ENCODE data around the gene LCP2. TPM values are rescaled to one million over a fixed set of nuclear protein-coding genes. Genes with fewer than 3 reads are reported as not detected.

The LCP2 gene
- polyA plus RNA-seq, 2 of the 4 experiments (the other 2 are of a cell fraction): not detected

DNA sequence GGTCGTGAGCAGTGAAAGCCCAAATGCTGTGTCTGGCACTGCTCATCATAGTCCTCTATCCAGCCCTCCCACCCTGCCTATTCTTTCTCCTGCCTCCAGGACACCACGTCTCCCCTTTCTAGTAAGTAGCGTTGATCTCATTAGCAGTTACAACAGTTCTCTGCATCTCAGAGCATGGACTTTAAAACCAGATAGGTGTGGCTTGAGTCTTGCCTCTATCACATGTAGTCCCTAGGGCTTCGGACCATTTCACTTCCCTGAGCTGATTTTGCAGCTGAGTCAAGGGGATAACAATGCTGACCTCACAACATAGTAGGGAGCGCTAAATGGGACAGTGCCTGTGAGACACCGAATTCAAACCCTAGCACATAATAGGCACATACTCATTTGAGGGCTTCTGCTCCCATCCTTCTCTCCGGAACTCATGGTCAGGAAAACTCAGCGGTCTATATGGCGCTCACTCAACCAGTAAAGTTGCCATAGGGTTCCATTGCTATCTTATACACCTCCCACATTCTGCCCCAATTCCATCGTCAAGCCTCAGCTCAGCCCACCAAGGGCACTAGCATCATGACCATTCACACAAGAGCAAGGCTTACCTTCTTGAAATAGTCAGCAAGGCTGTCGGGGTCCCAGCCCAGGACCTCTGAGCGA is 515 bp downstream of the LCP2 start:
- no peak overlapping the region for H3K4me2 ChIP-seq
- no peaks in the 10 kb centered on the region for H3K9me3 ChIP-seq
- DNase-seq (ENCODE audit: low read depth in 1 of 2, low spot score in 1 of 2) (no peak), FAIRE-seq (no peak), ATAC-seq (no peak)
- 59% methylated on average over 12 of the region's 12 CpGs for WGBS (ENCODE audit: missing lambda C conversion rate)
- ChIA-PET POLR2A (no interaction called here), CTCF (interaction anchor here (0.9 to 1.5 kb wide), 2 partner anchors 81 to 341 kb away, joined by 3 read pairs; no protein-coding TSS in a partner anchor)
- no peak overlapping the region for H3K27ac ChIP-seq
- no peak overlapping the region for H3K4me3 ChIP-seq
- TF ChIP-seq EHMT2 (IDR thresholded peaks at IDR 0.05; ENCODE audit: low read depth) (no peak), POLR2AphosphoS2 (conservative IDR thresholded peaks at IDR 0.05; ENCODE audit: low read length) (no peak), MAFK (IDR thresholded peaks at IDR 0.05; ENCODE audit: partially characterized antibody) (no peak), FOSB (CRISPR knock-in tag; IDR thresholded peaks at IDR 0.05) (no peak), ZC3H11A (IDR thresholded peaks at IDR 0.05) (no peak), TFCP2L1 (CRISPR knock-in tag; IDR thresholded peaks at IDR 0.05) (no peak), JUNB (IDR thresholded peaks at IDR 0.05) (no peak), CHD2 (IDR thresholded peaks at IDR 0.05; ENCODE audit: low read length, partially characterized antibody) (no peak), HOXA7 (CRISPR knock-in tag; IDR thresholded peaks at IDR 0.05) (no peak), CHD4 (IDR thresholded peaks at IDR 0.05; ENCODE audit: borderline replicate concordance) (no peak), ZSCAN20 (CRISPR knock-in tag; IDR thresholded peaks at IDR 0.05) (no peak), HOXB13 (CRISPR knock-in tag; IDR thresholded peaks at IDR 0.05; ENCODE audit: low read depth) (no peak), RNF2 (IDR thresholded peaks at IDR 0.05; ENCODE audit: borderline replicate concordance, low read depth) (no peak), PHF8 (IDR thresholded peaks at IDR 0.05; ENCODE audit: borderline replicate concordance, low read depth) (no peak), HOXB5 (CRISPR knock-in tag; IDR thresholded peaks at IDR 0.05) (no peak), SMC3 (IDR thresholded peaks at IDR 0.05) (no peak)
- TF ChIP-seq, protein P1, sequence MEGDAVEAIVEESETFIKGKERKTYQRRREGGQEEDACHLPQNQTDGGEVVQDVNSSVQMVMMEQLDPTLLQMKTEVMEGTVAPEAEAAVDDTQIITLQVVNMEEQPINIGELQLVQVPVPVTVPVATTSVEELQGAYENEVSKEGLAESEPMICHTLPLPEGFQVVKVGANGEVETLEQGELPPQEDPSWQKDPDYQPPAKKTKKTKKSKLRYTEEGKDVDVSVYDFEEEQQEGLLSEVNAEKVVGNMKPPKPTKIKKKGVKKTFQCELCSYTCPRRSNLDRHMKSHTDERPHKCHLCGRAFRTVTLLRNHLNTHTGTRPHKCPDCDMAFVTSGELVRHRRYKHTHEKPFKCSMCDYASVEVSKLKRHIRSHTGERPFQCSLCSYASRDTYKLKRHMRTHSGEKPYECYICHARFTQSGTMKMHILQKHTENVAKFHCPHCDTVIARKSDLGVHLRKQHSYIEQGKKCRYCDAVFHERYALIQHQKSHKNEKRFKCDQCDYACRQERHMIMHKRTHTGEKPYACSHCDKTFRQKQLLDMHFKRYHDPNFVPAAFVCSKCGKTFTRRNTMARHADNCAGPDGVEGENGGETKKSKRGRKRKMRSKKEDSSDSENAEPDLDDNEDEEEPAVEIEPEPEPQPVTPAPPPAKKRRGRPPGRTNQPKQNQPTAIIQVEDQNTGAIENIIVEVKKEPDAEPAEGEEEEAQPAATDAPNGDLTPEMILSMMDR (IDR thresholded peaks at IDR 0.05): no peak
- TF ChIP-seq, protein P2, sequence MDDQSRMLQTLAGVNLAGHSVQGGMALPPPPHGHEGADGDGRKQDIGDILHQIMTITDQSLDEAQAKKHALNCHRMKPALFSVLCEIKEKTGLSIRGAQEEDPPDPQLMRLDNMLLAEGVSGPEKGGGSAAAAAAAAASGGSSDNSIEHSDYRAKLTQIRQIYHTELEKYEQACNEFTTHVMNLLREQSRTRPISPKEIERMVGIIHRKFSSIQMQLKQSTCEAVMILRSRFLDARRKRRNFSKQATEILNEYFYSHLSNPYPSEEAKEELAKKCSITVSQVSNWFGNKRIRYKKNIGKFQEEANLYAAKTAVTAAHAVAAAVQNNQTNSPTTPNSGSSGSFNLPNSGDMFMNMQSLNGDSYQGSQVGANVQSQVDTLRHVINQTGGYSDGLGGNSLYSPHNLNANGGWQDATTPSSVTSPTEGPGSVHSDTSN (IDR thresholded peaks at IDR 0.05): no peak
- TF ChIP-seq, protein P3, sequence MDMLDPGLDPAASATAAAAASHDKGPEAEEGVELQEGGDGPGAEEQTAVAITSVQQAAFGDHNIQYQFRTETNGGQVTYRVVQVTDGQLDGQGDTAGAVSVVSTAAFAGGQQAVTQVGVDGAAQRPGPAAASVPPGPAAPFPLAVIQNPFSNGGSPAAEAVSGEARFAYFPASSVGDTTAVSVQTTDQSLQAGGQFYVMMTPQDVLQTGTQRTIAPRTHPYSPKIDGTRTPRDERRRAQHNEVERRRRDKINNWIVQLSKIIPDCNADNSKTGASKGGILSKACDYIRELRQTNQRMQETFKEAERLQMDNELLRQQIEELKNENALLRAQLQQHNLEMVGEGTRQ (IDR thresholded peaks at IDR 0.05): no peak
- TF ChIP-seq, protein P4, sequence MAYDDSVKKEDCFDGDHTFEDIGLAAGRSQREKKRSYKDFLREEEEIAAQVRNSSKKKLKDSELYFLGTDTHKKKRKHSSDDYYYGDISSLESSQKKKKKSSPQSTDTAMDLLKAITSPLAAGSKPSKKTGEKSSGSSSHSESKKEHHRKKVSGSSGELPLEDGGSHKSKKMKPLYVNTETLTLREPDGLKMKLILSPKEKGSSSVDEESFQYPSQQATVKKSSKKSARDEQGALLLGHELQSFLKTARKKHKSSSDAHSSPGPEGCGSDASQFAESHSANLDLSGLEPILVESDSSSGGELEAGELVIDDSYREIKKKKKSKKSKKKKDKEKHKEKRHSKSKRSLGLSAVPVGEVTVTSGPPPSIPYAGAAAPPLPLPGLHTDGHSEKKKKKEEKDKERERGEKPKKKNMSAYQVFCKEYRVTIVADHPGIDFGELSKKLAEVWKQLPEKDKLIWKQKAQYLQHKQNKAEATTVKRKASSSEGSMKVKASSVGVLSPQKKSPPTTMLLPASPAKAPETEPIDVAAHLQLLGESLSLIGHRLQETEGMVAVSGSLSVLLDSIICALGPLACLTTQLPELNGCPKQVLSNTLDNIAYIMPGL (CRISPR knock-in tag; IDR thresholded peaks at IDR 0.05; ENCODE audit: borderline replicate concordance): no peak
- no peaks in the 10 kb centered on the region for H3K4me1 ChIP-seq

Measured in A549 (cell line).